IgD-negative memory B cell (primary cell): ENCODE measurements around the gene TEX53. TPM values are rescaled to one million over a fixed set of nuclear protein-coding genes. Genes with fewer than 3 reads are reported as not detected.
A peak's percentile ranks its signal among the peaks of the same experiment; 100 is the strongest.

Source experiments
- H3K27ac Mint-ChIP-seq, 3 donors: one replicate each; pipeline ENCODE4 v1.8.0; 2020 to 2022; ENCODE audit warnings: mild to moderate bottlenecking in 3 of 3, mixed read lengths in 3 of 3, moderate library complexity in 1 of 3
- H3K27me3 Mint-ChIP-seq: one replicate; pipeline ENCODE4 v1.8.0; 2021; ENCODE audit warnings: mixed read lengths
- H3K36me3 Mint-ChIP-seq: one replicate; pipeline ENCODE4 v1.8.0; 2020; ENCODE audit warnings: mild to moderate bottlenecking, mixed read lengths
- H3K4me1 Mint-ChIP-seq, 3 donors: one replicate each; pipeline ENCODE4 v1.8.0; 2020 to 2022; ENCODE audit warnings: mixed read lengths in 3 of 3, mild to moderate bottlenecking in 1 of 3
- H3K4me3 Mint-ChIP-seq, 4 donors: one replicate each; pipeline ENCODE4 v1.8.0; 2020 to 2022; ENCODE audit warnings: mild to moderate bottlenecking in 4 of 4, mixed read lengths in 4 of 4, moderate library complexity in 3 of 4
- H3K9me3 Mint-ChIP-seq, 3 donors: one replicate each; pipeline ENCODE4 v1.8.0; 2020 to 2021; ENCODE audit warnings: mixed read lengths in 3 of 3, mild to moderate bottlenecking in 1 of 3
- polyA plus RNA-seq: library from polyadenylated mRNA; unstranded; fragments of 300-500 nt; fragmentation: Illumina TruSeq; gene quantifications from one replicate; pipeline ENCODE4 v1.2.3, GENCODE V29; 2021

Gene TEX53
- polyA plus RNA-seq, 1 donor from 2014 or later = not detected

DNA sequence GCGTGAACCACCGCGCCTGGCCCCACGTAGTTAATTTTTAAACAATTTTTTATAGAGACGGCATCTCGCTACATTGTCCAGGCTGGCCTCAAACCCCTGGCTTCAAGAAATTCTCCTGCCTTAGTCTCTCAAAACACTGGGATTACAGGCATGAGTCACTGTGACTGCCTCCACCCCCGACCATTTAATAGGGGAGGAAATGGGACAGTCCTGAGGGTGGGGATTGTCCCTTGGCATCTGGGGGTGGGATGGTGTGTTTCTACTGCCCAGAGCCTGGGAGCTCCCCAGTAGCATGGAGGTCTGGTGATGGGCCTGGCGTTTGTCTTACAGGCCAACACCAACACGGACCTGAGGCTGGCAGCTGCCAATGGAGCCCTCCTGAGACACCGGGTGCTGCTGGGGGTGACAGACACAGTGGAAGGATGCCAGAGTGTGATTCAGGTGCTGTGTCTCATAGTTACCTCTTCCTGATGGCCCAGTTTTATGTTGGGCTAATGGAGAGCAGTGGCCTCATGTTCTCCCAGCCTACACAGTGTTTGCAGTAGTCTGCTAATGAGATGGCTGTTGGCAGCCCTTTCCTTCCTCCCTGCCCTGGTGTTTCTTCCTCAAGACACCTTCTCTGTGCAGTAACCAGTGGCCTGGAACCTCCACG is 24.0 kb downstream of the TEX53 start:
- H3K9me3 Mint-ChIP-seq = no peaks in the 10 kb centered on the region

DNA sequence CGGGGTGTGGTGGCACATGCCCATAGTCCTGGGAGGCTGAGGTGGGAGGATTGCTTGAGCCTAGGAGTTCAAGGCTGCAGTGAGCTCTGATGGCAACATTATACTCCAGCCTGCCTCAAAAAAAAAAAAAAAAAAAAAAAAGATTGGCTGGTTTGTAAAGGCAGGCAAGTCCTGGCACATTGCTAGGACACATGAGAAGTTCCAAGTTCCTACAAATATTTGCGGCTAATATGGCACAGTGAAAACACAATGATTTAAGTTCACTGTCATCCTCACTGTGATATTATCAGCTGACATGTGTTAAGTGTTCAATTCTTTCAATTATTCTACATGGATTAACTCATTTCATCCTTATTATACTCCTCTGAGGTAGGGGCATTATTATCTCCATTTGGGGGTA is 26.4 kb downstream of the TEX53 start:
- no peak overlapping the region for H3K27ac Mint-ChIP-seq
- H3K4me1 Mint-ChIP-seq = peaks cover 1 to 4% (median 2%) of the 10 kb centered on the region in 3 donors
- no peaks in the 10 kb centered on the region for H3K27me3 Mint-ChIP-seq
- no peak overlapping the region for H3K4me3 Mint-ChIP-seq
- peaks cover 2% of the 10 kb centered on the region for H3K36me3 Mint-ChIP-seq
- no peaks in the 10 kb centered on the region for H3K9me3 Mint-ChIP-seq

More for the DNA sequence above, 24.0 kb downstream of the TEX53 start:
- no peaks in the 10 kb centered on the region for H3K27me3 Mint-ChIP-seq
- peaks cover 2% of the 10 kb centered on the region for H3K36me3 Mint-ChIP-seq
- no peak overlapping the region for H3K4me3 Mint-ChIP-seq
- H3K4me1 Mint-ChIP-seq = peaks cover 0 to 4% (median 1%) of the 10 kb centered on the region in 3 donors
- no peak overlapping the region for H3K27ac Mint-ChIP-seq

DNA sequence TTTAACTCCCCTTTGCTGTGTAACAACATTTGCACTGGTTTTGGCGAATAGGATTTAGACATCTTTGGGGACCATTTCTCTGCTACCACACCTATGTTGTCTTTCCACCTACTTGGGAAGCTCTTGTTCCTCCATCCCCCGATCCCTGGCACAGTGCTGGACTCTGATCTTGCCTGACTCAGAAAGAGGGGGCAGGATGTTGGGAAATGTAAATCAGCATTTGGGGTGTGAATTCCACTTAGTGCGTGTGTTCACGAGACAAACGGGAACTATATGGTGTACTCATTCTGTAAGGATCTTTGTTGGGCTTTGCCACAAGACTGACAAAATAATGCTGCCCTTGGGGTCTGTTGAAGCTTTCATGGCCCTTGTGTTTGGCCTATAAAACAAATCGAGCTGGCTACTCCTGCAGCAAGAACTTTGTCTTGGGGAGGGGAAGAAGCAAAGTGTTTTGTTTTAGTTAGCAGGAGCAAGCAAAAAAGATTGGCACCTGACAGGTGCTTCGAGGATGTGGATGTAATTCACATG is 28.0 kb downstream of the TEX53 start:
- no peaks in the 10 kb centered on the region for H3K9me3 Mint-ChIP-seq
- no peaks in the 10 kb centered on the region for H3K27me3 Mint-ChIP-seq
- peak overlapping the region in 1 of 3 donors; percentile 81 for H3K27ac Mint-ChIP-seq
- H3K36me3 Mint-ChIP-seq = peaks cover 2% of the 10 kb centered on the region
- H3K4me3 Mint-ChIP-seq = no peak overlapping the region
- peaks cover 0 to 9% (median 1%) of the 10 kb centered on the region in 3 donors for H3K4me1 Mint-ChIP-seq

DNA sequence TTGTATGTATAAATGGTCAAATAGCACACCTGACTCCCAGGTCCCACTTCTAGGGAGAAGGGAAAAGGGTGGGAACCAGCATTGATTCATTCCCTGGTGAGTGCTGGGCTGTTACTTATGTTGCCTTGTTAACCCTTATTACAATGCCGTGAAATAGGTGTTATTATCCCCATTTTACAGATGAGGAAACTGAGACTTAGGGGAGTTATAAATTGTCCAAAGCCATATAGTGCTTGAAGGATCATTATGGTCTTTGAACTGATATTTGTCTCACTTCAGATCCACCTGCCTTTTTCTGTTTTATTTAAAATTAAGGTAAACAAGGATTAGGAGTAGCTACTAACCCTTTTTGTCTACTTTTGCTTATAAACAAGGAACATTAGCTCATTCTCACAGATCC is 30.1 kb downstream of the TEX53 start:
- Mint-ChIP-seq H3K4me1 (peaks cover 0 to 16% (median 3%) of the 10 kb centered on the region in 3 donors), H3K27ac (no peak overlapping the region), H3K4me3 (no peak overlapping the region), H3K36me3 (peaks cover 4% of the 10 kb centered on the region), H3K27me3 (no peaks in the 10 kb centered on the region), H3K9me3 (no peaks in the 10 kb centered on the region)

DNA sequence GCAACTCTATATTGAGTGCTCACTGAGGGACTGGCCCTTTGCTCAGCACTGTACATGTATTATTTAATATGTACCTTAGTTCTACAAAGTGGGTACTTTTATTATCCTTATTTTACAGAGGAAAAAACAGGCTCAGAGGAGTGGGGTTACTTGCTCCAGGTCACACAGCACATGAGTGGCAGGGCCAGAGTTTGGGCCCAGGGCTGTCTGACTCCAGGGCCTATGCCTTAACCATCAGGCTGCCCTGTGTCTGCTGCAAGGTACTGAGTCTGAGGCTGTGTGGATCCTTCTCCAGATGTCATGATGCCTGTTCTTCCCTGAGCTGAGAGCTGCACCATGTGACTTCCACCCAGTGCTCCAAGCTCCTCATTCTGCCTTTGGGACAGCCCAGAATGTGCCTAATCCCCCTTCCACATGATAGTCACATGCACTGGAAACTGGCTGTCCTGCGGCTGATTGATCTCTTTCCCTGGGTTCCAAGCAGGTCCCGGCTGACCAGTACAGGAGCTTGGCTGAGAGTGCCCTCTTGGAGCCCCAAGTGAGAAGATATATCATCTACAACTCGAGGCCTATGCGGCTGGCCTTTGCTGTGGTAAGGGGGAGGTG is 31.1 kb downstream of the TEX53 start:
- peak overlapping the region in 1 of 3 donors; percentile 73 for H3K27ac Mint-ChIP-seq
- H3K27me3 Mint-ChIP-seq = no peaks in the 10 kb centered on the region
- H3K4me1 Mint-ChIP-seq = peaks cover 2 to 16% (median 8%) of the 10 kb centered on the region in 3 donors
- no peak overlapping the region for H3K4me3 Mint-ChIP-seq
- peaks cover 9% of the 10 kb centered on the region for H3K36me3 Mint-ChIP-seq
- no peaks in the 10 kb centered on the region for H3K9me3 Mint-ChIP-seq

DNA sequence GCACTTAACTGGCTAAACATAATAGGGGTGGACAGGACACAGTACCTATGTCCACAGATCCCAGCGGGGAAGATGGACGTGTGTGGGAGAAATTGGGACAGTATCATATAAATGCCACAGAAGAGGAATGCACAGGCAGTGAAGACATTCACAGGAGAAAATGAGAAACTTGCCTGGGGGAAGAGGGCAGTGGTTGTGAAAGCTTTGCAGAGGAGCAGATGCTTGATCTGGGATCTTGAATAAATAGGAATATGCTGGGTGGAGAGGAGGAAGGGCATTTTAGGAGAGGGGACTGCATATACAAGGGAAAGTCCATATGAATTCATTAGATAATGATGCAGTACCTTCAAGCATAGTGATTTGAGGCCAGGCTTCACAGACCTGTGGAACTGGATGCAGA is 32.9 kb downstream of the TEX53 start:
- H3K4me3 Mint-ChIP-seq = no peak overlapping the region
- no peaks in the 10 kb centered on the region for H3K27me3 Mint-ChIP-seq
- H3K36me3 Mint-ChIP-seq = peaks cover 11% of the 10 kb centered on the region
- H3K27ac Mint-ChIP-seq = peak overlapping the region in 1 of 3 donors; percentile 47
- H3K4me1 Mint-ChIP-seq = peaks cover 3 to 16% (median 13%) of the 10 kb centered on the region in 3 donors
- no peaks in the 10 kb centered on the region for H3K9me3 Mint-ChIP-seq

DNA sequence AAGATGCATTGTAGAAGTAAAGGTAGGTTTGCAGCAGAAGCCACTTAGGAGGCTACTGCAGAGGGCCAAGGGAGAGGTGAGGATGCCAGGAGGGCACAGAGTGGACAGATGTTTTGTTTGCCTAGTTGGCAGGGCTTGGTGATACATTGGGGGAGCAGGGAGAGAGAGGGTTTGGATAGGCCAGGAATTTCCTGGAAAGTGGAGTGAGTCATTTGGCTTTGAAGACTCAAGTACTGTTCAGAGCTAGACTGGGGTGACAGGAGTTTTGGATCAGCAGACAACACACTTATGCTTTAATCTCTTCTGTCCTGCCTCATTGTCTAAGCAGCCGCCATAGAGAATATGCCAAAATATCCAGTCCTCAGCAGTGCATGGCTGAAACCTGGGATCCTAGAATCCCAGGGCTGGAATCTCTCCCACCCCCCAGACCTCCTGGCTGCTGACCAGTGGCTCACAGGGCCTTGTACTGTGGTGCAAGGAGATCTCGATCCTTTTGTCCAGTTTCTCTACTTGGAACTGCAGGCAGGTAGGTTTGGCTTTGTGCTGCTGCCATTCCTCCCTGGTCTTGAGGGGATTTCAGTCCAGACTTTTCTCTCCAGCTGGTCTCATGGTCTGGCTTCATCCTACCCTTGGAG is 35.5 kb downstream of the TEX53 start:
- Mint-ChIP-seq H3K36me3 (peaks cover 10% of the 10 kb centered on the region), H3K27me3 (no peaks in the 10 kb centered on the region), H3K9me3 (no peaks in the 10 kb centered on the region), H3K27ac (peak overlapping the region in 2 of 3 donors; percentile 43 to 52), H3K4me3 (peak overlapping the region in 1 of 4 donors; percentile 7), H3K4me1 (peaks cover 22 to 32% (median 29%) of the 10 kb centered on the region in 3 donors)

DNA sequence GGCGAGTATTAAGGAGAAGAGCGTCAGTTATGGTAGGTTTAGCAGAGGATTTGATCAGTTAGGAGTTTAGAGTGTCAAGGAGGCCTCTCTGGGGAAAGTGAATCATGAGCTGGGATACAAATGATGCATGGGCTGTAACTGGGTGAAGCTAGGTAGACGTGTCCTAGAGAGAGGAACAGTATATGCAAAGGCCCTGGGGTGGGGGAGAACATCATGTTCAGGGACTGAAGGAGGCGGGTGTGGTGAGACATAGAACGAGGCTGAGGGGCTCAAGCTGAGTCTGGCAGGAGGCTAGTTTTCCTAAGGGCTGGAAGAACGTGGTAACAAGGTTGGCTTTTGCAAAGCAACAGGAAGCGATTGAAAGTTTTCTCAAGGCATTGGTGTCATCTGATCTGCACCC is 36.0 kb downstream of the TEX53 start:
- Mint-ChIP-seq H3K9me3 (no peaks in the 10 kb centered on the region), H3K4me3 (peak overlapping the region in 1 of 4 donors; percentile 7), H3K36me3 (peaks cover 10% of the 10 kb centered on the region), H3K27me3 (no peaks in the 10 kb centered on the region), H3K27ac (peak overlapping the region in 2 of 3 donors; percentile 43 to 52), H3K4me1 (peaks cover 27 to 37% (median 34%) of the 10 kb centered on the region in 3 donors)

DNA sequence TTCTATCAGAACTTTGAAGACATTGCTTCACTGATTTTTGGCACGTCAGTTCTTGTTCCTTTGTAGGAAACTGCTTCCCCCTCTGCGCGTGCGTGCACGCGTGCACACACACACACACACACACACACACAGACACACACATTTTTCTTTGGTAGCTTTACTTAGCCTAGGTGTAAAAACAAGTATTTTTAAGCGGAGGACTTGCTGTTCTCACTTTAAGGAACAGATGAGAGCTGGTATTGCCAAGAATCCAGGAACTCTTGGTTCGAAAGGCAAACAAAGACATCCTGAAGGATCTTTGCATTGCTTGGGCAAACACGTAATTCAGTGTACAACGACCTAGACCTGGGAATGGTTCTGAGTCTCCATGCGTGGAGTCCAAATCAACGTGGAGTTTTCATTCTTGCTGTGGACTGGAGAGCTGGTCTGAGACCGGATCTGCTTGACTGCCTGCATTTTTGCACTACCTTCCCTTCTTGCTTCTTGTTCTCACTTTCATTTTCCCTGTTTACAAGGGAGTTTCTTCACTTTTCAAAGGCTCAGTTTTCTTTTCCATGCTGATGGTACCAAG is 38.3 kb downstream of the TEX53 start:
- H3K27me3 Mint-ChIP-seq = no peaks in the 10 kb centered on the region
- peak overlapping the region; percentile 85 to 99 (median 97) for H3K27ac Mint-ChIP-seq
- peak overlapping the region; percentile 78 to 92 (median 88) for H3K4me3 Mint-ChIP-seq
- peaks cover 30 to 42% (median 41%) of the 10 kb centered on the region in 3 donors for H3K4me1 Mint-ChIP-seq
- no peaks in the 10 kb centered on the region for H3K9me3 Mint-ChIP-seq
- peaks cover 7% of the 10 kb centered on the region for H3K36me3 Mint-ChIP-seq

DNA sequence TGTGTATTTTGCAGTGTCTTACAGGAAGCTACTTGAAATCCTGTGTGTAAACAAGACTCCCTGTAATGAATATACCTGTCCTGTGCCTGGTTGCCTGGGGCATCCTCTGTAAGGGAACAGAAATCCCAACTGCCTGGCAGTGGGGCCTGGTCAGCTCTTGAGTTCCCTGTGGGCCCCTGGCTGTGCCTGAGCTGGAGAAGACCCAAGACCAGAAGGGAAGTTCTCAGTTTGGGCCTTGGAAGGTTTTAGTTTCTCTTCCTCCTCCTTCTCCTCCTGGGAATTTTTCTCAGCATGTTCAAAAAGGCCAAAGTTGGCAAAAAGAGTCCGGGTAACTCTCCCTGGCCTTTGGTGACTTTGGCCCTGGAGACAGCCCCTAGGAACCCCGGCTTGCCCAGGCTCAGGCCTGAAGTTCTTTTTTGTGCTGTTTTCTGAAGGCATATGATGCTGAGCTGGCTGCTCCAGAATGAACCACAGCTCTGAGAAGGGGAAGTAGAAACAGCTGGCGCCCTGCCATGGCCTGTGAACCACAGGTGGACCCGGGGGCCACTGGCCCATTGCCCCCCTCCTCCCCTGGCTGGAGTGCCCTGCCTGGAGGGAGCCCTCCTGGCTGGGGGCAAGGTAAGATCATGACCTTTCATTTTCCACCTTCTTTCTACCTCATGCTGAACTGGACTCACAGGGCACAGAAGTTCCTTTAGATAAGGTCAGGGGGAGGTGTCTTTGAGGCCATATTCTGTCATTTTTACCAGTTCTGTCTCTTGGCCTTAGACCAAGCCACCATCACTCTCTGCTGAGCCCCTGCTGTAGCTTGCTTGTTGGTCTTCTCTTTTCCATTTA is 40.7 kb downstream of the TEX53 start:
- Mint-ChIP-seq H3K27me3 (no peaks in the 10 kb centered on the region), H3K36me3 (peaks cover 6% of the 10 kb centered on the region), H3K27ac (peak overlapping the region; percentile 95 to 99 (median 98)), H3K9me3 (no peaks in the 10 kb centered on the region), H3K4me1 (peaks cover 47 to 62% (median 57%) of the 10 kb centered on the region in 3 donors), H3K4me3 (peak overlapping the region; percentile 54 to 96 (median 92))

DNA sequence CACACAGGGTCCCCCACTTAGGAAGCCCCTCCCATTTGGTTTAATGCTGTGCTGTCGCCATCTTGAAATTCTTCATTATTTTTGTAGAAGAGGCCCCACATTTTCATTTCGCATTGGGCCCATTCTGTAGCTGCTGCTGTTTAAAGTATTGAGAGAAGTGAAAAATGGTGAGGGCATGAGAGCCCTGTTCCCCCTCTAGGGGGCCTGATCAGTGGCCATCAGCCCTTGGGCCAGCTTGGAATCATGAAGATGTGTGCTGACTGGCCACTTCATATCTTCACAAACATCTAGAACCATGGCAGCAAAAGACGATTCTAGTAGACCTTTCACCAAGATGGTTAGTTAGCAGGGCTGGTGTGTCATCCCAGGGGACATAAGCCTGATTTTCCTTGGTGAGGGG is 43.2 kb downstream of the TEX53 start:
- Mint-ChIP-seq H3K4me3 (peak overlapping the region; percentile 13 to 98 (median 77)), H3K27ac (peak overlapping the region; percentile 68 to 94 (median 91)), H3K36me3 (no peaks in the 10 kb centered on the region), H3K4me1 (peaks cover 48 to 62% (median 56%) of the 10 kb centered on the region in 3 donors), H3K9me3 (no peaks in the 10 kb centered on the region), H3K27me3 (no peaks in the 10 kb centered on the region)

DNA sequence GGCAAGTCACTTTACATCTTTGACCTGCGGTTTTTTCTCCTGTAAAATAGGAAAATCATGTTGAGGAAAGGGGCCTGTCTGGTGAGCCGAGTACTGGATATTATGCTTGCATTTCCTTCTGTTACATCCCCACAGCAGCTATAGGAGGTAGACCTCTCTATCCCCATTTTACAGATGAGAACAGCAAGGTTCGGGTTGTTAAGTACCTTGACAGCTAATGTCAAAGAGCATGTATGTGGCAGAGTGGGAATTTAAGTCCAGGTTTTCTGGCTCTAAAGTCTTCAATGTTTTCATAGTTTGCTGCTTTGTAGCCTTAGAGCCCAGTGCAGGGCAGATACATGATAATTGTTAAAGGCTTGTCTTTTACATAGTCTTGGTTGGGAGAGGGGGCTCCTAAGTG is 43.7 kb downstream of the TEX53 start:
- Mint-ChIP-seq H3K4me3 (peak overlapping the region in 3 of 4 donors; percentile 95 to 98 (median 97)), H3K27ac (peak overlapping the region; percentile 68 to 94 (median 91)), H3K36me3 (no peaks in the 10 kb centered on the region), H3K27me3 (no peaks in the 10 kb centered on the region), H3K4me1 (peaks cover 46 to 58% (median 54%) of the 10 kb centered on the region in 3 donors), H3K9me3 (no peaks in the 10 kb centered on the region)

DNA sequence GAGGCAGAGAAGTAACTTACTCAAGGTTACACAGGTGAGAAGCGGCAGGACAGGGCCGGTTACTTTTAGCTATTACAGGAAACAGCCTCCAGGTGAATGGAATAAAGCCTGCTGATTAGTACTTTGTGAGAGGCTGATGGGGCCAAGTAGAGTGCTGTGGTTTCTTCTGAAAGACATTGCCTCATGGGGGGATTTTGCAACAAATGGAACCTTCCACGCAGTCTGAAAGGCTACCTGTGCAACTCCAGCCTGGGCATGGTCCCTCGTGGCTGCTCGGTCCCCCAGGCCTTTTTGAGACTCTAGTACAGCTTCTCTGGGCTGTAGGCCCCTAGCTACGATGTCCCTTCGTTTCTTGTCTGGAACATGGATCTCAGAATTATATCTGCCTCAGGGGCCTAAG is 44.5 kb downstream of the TEX53 start:
- H3K27me3 Mint-ChIP-seq = no peaks in the 10 kb centered on the region
- peaks cover 47 to 56% (median 48%) of the 10 kb centered on the region in 3 donors for H3K4me1 Mint-ChIP-seq
- peak overlapping the region; percentile 91 to 94 (median 94) for H3K27ac Mint-ChIP-seq
- peak overlapping the region; percentile 87 to 98 (median 96) for H3K4me3 Mint-ChIP-seq
- H3K9me3 Mint-ChIP-seq = no peaks in the 10 kb centered on the region
- no peaks in the 10 kb centered on the region for H3K36me3 Mint-ChIP-seq

DNA sequence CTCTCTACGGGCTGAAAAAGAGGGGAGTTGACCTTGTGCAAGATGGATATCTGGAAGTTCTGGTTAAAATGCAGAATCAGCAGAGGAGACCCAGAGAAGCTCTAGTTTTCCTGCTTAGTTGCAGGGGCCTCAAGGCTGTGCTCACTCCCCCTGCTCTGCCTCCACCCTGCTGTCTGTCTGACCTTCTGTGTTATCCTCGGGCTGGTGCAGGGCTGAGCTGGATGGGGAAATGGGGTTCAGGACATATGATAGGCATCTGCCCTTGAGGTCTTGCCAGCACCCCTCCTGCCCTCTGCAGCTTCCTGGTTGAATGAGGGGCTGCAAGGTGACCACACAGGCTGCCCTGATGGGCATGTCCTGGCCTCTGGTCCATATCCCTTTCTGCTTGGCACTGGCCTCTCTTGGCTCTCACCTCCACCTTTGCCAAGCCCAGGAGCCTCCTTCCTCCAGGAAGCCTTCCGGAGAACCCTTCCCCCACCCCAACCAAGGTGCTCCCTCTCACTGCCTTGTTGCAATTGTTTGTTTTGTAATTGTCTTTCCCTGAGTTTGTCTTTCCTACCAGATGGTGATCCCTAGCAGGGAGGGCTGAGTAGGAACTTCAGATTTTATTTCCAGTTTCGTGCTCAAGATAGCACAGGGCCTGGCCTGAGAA is 45.2 kb downstream of the TEX53 start:
- Mint-ChIP-seq H3K9me3 (no peaks in the 10 kb centered on the region), H3K4me3 (peak overlapping the region; percentile 87 to 98 (median 96)), H3K27me3 (no peaks in the 10 kb centered on the region), H3K27ac (peak overlapping the region; percentile 91 to 94 (median 94)), H3K36me3 (no peaks in the 10 kb centered on the region), H3K4me1 (peaks cover 49 to 62% (median 51%) of the 10 kb centered on the region in 3 donors)
